ENCODE measurements around the gene NET1. TPM values are rescaled to one million over a fixed set of nuclear protein-coding genes. Genes with fewer than 3 reads are reported as not detected.

Gene NET1
- total and polyA plus RNA-seq, 9 donors, result 31.0 to 79.2 (median 51.0) TPM

DNA sequence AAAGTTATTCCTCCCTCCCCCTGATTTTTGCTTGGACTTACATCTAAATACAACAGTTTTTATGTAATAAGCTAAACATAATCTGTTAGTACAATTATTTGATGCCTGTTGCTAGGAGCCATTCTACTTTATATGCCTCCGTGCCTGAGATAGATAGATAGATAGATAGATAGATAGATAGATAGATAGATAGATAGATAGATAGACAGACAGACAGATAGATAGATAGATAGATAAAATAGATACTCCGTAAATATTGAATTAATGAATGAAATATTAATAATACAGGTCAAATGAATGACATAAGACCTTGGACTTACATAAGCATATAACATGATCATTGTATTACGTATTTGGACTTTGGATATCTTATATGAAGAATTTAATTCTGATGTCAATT is 23.0 kb downstream of the NET1 start:
- intact Hi-C loops (cut with DNase I), result no loop called here
- no peak overlapping the region for H3K4me3 ChIP-seq
- no peaks in the 10 kb centered on the region for H3K4me1 ChIP-seq (ENCODE audit: insufficient read depth)
- no peaks in the 10 kb centered on the region for H3K9me3 ChIP-seq
- DNase-seq, result no peak
- no peaks in the 10 kb centered on the region for H3K36me3 ChIP-seq
- TF ChIP-seq POLR2A (IDR thresholded peaks at IDR 0.05), result no peak
- TF ChIP-seq EP300 (IDR thresholded peaks at IDR 0.05), result no peak
- TF ChIP-seq, protein P1, sequence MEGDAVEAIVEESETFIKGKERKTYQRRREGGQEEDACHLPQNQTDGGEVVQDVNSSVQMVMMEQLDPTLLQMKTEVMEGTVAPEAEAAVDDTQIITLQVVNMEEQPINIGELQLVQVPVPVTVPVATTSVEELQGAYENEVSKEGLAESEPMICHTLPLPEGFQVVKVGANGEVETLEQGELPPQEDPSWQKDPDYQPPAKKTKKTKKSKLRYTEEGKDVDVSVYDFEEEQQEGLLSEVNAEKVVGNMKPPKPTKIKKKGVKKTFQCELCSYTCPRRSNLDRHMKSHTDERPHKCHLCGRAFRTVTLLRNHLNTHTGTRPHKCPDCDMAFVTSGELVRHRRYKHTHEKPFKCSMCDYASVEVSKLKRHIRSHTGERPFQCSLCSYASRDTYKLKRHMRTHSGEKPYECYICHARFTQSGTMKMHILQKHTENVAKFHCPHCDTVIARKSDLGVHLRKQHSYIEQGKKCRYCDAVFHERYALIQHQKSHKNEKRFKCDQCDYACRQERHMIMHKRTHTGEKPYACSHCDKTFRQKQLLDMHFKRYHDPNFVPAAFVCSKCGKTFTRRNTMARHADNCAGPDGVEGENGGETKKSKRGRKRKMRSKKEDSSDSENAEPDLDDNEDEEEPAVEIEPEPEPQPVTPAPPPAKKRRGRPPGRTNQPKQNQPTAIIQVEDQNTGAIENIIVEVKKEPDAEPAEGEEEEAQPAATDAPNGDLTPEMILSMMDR (IDR thresholded peaks at IDR 0.05), result no peak
- H3K27me3 ChIP-seq, result no peaks in the 10 kb centered on the region
- 90 to 94% (median 93%) methylated on average over 3 of the region's 3 CpGs for WGBS, 3 donors
- H3K27ac ChIP-seq, result no peak overlapping the region

DNA sequence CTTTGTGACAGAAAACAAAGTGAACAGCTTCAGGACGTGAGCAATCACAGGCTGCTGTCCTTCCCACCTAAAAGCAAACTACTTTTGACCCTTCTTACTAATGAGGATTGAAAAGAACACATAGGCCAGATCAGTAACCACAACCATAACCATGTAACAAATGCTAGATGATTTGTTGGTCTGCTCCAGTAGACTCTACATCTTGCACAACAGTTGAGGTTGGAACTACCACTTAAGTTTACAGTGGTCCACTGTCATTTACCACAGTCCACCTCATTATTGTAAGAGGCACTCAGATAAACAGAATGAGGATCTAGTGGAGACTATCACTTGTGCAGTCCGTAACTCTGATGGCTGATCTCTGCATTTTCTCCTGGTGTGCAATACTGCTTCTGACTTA is 27.8 kb downstream of the NET1 start:
- DNase-seq, result no peak
- intact Hi-C loops (cut with DNase I), result loop anchor here in 3 of 4 donors (5.0 to 10.0 kb wide), 3 partner anchors 182 to 435 kb away; no protein-coding TSS in a partner anchor
- 89 to 94% (median 90%) methylated on average over 2 of the region's 2 CpGs for WGBS, 3 donors
- no peak overlapping the region for H3K4me3 ChIP-seq
- H3K9me3 ChIP-seq, result no peaks in the 10 kb centered on the region
- no peaks in the 10 kb centered on the region for H3K27me3 ChIP-seq
- peaks cover 3% of the 10 kb centered on the region for H3K4me1 ChIP-seq (ENCODE audit: insufficient read depth)
- TF ChIP-seq, protein P1 (IDR thresholded peaks at IDR 0.05), result no peak
- TF ChIP-seq EP300 (IDR thresholded peaks at IDR 0.05), result no peak
- no peak for TF ChIP-seq POLR2A (IDR thresholded peaks at IDR 0.05)
- no peaks in the 10 kb centered on the region for H3K36me3 ChIP-seq
- no peak overlapping the region for H3K27ac ChIP-seq

DNA sequence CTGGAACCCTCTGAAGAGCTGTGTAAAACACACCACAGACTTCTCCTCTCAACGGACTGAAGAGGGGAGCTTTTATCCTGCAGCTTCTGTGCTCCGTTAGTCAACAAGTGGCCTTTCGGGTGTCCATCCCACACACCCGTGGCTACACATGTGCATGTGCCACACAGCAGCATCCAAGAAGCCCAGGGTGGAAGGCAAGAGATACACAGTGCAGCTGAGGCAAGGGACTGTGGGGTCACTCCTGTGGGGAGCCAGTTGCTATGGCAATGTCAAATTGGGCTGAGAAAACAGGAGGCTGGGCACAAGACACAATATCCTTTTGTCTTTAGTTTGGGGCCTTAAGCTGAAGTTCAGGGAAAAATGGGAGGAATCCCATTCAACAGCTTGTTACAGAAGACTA is 28.7 kb downstream of the NET1 start:
- WGBS, 3 donors, result 90 to 92% (median 92%) methylated on average over 4 of the region's 4 CpGs
- H3K4me1 ChIP-seq (ENCODE audit: insufficient read depth), result peaks cover 3% of the 10 kb centered on the region
- H3K9me3 ChIP-seq, result no peaks in the 10 kb centered on the region
- TF ChIP-seq POLR2A (IDR thresholded peaks at IDR 0.05) (no peak), EP300 (IDR thresholded peaks at IDR 0.05) (no peak)
- TF ChIP-seq, protein P1 (IDR thresholded peaks at IDR 0.05), result no peak
- intact Hi-C loops (cut with DNase I), result loop anchor here in 3 of 4 donors (5.0 to 10.0 kb wide), 3 partner anchors 181 to 434 kb away; no protein-coding TSS in a partner anchor
- H3K36me3 ChIP-seq, result no peaks in the 10 kb centered on the region
- H3K27ac ChIP-seq, result no peak overlapping the region
- DNase-seq, result no peak
- H3K27me3 ChIP-seq, result no peaks in the 10 kb centered on the region
- no peak overlapping the region for H3K4me3 ChIP-seq

DNA sequence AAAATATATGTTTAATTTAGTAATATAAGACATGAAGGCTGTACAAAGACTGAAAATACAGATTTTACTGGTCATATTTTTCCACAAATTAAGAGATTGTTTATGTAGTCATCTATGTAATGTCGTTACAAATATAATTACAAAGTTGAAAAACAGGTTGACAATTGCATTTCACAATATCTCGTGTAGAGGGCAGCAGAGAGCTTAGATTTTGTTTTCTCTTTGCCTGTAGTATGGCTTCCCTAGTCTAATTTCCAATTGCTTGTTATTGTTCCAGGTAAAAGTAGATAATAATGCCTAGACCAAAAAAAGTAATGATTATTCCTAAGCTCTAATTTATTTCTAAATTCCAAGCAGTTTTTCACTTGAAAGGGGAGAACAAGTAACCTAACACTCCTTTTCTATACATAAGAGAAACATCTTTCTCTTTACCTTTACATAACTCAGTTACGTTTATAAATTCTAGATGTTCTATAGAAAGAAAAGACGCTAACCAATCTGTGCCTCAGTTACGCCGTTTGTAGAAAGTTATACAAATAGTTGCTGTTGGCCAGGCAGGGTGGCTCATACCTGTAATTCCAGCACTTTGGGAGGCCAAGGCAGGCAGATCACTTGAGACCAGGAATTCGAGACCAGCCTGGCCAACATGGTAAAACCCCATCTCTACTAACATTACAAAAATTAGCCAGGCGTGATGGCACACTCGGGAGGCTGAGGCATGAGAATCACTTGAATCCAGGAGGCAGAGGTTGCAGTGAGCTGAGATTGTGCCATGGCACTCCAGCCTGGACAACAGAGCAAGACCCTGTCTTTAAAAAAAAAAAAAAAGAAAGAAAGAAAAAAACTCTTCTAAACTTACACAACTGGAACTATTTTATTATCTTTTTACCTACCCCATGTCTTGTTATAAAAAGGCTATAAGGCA is 30.0 kb downstream of the NET1 start:
- Histone ChIP-seq H3K27me3 (no peaks in the 10 kb centered on the region), H3K4me1 (ENCODE audit: insufficient read depth) (peaks cover 3% of the 10 kb centered on the region), H3K27ac (no peak overlapping the region), H3K9me3 (no peaks in the 10 kb centered on the region), H3K36me3 (no peaks in the 10 kb centered on the region), H3K4me3 (no peak overlapping the region)
- WGBS, 3 donors, result 65 to 68% (median 66%) methylated on average over 9 of the region's 9 CpGs
- intact Hi-C loops (cut with DNase I), result loop anchor here in 3 of 4 donors (2.0 to 10.0 kb wide), 4 partner anchors 180 to 432 kb away; no protein-coding TSS in a partner anchor
- TF ChIP-seq, protein P1 (IDR thresholded peaks at IDR 0.05), result peak; percentile 46 to 82 (median 66)
- TF ChIP-seq POLR2A (IDR thresholded peaks at IDR 0.05) (no peak), EP300 (IDR thresholded peaks at IDR 0.05) (no peak)
- no peak for DNase-seq
